Tongue (tissue), 2 donors: Measurements from ENCODE around the gene RAI2. TPM values are rescaled to one million over a fixed set of nuclear protein-coding genes. Genes with fewer than 3 reads are reported as not detected.

Source experiments
- DNase-seq: peaks from one replicate; pipeline ENCODE4 v3.0.0-alpha.2; 2015
- total RNA-seq: library from RNA; depleted of rRNA; stranded (reverse); fragments of >200 nt; gene quantifications from one replicate; pipeline ENCODE4 v1.2.3, GENCODE V29; 2014

Gene RAI2
- total RNA-seq, 1 donor from 2014 or later: 2.1 TPM

DNA sequence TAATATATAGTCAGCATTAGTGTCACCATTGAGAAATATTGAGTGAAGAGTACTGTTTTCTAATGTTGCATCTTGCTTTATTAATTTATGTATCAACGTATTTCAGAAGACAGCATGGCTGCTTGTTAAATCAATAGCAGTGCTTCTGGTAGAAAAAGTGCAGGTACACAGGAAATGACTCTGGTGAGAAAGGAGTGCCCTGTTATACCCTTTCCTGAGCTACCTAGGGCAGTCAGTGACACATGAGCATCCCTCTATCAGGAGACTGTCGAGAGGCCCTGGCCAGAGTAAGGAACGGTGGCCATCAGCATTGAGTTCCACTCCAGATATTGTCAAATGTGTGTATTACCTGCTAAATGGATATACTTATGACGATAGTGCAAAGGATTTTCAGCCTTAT, 81.7 kb downstream of the RAI2 start:
- no peak for DNase-seq

DNA sequence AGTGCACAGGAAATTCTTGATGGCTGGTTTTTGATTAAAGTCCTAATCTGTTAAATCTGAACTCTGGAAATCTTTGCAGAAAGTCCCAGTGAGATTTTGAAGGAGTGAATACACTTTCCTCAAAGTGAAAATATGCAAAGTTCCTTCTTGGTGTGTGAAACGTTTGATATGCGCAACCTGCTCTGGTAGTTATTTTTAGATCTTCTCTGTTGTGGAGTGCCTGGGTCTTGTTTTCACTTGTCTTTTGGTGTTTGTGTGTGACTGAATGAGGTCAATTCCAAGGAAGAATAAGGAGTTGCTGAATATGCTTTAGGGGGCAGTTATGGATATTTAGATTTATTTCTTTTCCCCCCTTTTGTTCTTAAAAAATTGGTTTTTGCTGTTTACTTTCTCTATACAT, 82.1 kb downstream of the RAI2 start:
- DNase-seq: no peak

DNA sequence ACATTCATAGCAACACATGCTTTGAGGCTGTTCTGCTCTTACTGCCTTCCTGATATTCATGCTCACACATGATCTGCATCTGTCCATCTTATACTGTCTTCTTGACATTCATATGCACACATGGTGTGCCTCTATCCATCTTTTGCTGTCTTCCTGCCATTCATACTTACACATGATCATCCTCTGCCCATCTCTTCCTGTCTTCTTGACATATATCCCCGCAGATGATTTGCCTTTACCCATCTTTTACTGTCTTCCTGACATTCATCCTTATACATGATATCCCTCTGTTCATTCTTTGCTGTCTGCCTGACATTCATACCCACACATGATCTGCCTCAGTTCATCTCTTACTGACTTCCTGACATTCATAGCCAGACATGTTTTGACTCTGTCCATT, 87.0 kb downstream of the RAI2 start:
- no peak for DNase-seq

GRCh38 chrX:17773221-17773876, 87.7 kb downstream of the RAI2 start:
- DNase-seq: no peak

DNA sequence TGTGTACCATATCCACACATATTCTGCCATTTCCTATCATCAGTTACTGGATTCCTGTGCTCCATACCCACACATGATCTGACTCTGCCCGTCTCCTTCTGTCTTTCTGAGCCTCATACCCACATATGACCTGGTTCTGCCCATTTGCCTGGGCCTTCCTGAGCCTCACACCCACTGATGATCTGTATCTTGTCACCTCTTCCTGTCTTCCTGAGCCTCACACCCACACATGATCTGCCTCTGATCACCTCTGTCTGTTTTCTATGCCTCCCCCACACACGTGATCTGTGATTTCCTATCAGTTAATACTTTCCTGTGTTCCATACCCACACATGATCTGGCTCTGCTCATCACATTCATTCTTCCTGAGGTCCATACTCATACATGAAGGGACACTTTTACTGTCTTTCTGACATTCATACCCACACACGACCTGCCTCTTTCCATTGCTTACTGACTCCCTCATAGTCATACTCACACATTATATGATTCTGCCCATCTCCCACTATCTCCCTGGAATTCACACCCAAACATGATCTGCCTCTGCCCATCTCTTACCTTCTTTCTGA, 91.3 kb downstream of the RAI2 start:
- no peak for DNase-seq

GRCh38 chrX:17768997-17769396, 92.1 kb downstream of the RAI2 start:
- peak; percentile 24 for DNase-seq

- no peak for DNase-seq
Measured at GRCh38 chrX:17767734-17768133, 93.4 kb downstream of the RAI2 start.

DNA sequence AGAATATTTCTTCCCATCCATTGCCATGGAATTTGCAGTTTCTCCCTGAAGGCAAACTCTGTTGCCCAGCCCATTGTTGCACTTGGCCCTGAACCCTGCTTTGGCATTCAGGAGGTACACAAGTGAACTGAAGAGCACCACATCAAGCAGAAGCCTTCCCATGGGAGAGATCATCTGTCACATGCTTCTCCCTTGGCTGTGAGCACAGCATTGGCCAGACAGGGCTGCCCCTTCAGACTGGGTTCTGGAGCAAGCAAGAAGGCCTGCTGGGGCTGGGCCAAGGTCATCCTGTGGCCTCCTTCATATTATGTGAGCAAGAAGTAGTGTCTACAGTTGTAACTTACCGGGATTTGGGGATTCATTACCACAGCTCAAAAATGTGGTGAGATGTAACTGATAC, 101.1 kb downstream of the RAI2 start:
- DNase-seq: no peak

DNA sequence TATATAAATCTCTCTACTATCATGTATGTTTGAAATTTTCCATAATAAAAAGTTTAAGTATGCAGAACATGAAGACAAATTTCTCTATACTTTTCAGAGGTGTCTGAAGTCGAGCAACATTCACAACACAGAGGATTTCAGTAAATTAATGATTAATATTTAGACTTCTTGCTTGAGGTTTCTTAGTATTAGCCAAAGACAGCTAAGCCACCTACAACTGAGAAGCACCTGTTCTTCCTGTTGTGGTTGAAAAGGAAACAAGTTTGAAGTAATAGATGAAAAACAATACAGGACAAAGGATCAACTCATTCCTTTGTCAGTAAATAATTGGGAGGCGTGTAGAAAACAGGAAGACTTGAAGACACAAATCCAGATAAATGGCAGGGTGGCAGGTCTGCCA, 102.7 kb downstream of the RAI2 start:
- DNase-seq: no peak

GRCh38 chrX:17750436-17750835, 110.7 kb downstream of the RAI2 start:
- no peak for DNase-seq

Other genes starting within 250 kb of the RAI2 start
- 10.7 TPM for gene SCML1, start 123.8 kb downstream of the RAI2 start, total RNA-seq